ENCODE results near the gene IFNA21. TPM values are rescaled to one million over a fixed set of nuclear protein-coding genes. Genes with fewer than 3 reads are reported as not detected.
"Not testable (repeated sequence)": the region's sequence is repeated elsewhere in the genome, so short reads cannot be mapped to it uniquely, and the experiment has no call there.

The IFNA21 gene
- total RNA-seq, 2 donors from 2014 or later: not detected

GRCh38 chr9:21144603-21145002, 21.9 kb downstream of the IFNA21 start:
- DNase-seq (ENCODE audit: low spot score): no peak
- H3K4me1 ChIP-seq: no peaks in the 10 kb centered on the region
- H3K4me3 ChIP-seq: no peak overlapping the region
- no peaks in the 10 kb centered on the region for H3K36me3 ChIP-seq
- no peaks in the 10 kb centered on the region for H3K27me3 ChIP-seq
- H3K9me3 ChIP-seq: no peaks in the 10 kb centered on the region
- no peak overlapping the region for H3K27ac ChIP-seq
- TF ChIP-seq CTCF (IDR thresholded peaks at IDR 0.05): no peak

- H3K27me3 ChIP-seq: no peaks in the 10 kb centered on the region
- TF ChIP-seq CTCF (IDR thresholded peaks at IDR 0.05): no peak
- H3K9me3 ChIP-seq: no peaks in the 10 kb centered on the region
- DNase-seq (ENCODE audit: low spot score): no peak
- H3K4me3 ChIP-seq: no peak within 1 kb of the TSS
- H3K27ac ChIP-seq: no peak within 1 kb of the TSS
- H3K4me1 ChIP-seq: no peaks in the 10 kb centered on the region
- H3K36me3 ChIP-seq: no peaks in the 10 kb centered on the region
These were observed 25.0 kb downstream of the IFNA21 start, which contains the start of gene IFNW1 for GRCh38 chr9:21141427-21141882. Gene IFNW1 (minus strand): TSS chr9:21141832. CDS start chr9:21141570, 262 bp downstream.

GRCh38 chr9:21137020-21137419, 29.4 kb downstream of the IFNA21 start:
- Histone ChIP-seq H3K36me3 (no peaks in the 10 kb centered on the region), H3K27ac (no peak overlapping the region)
- no peak for DNase-seq (ENCODE audit: low spot score)

DNA sequence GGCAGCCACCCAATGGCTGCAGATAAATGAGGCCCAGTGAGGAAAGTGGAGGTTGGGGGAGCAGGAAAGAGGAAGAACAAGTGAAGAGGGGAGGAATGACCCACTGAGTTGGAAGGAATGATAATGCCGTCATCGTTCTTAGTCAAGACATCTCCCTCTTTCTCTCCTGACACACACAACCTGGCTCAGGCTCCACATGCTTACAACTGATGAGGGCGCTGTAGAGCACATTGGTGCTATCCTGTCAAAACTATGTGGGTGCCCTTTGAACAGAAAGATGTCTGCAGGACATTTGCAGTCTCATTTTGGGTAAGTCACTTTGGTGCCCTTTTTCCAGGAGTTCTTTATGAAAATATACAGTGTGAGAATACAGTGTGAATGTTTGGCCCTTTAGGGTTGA, 30.7 kb downstream of the IFNA21 start:
- Histone ChIP-seq H3K9me3 (no peaks in the 10 kb centered on the region), H3K27ac (no peak overlapping the region), H3K27me3 (no peaks in the 10 kb centered on the region), H3K4me3 (no peak overlapping the region), H3K4me1 (no peaks in the 10 kb centered on the region), H3K36me3 (no peaks in the 10 kb centered on the region)
- no peak for DNase-seq (ENCODE audit: low spot score)
- TF ChIP-seq CTCF (IDR thresholded peaks at IDR 0.05): no peak

More at GRCh38 chr9:21137020-21137419, 29.4 kb downstream of the IFNA21 start:
- Histone ChIP-seq H3K4me1 (no peaks in the 10 kb centered on the region), H3K27me3 (no peaks in the 10 kb centered on the region), H3K9me3 (no peaks in the 10 kb centered on the region), H3K4me3 (no peak overlapping the region)
- no peak for TF ChIP-seq CTCF (IDR thresholded peaks at IDR 0.05)

GRCh38 chr9:21128186-21128585, 38.3 kb downstream of the IFNA21 start:
- not testable (repeated sequence) for H3K9me3 ChIP-seq, H3K4me3 ChIP-seq

GRCh38 chr9:21121595-21122251, 44.7 kb downstream of the IFNA21 start:
- no peaks in the 10 kb centered on the region for H3K36me3 ChIP-seq
- no peaks in the 10 kb centered on the region for H3K27me3 ChIP-seq
- no peaks in the 10 kb centered on the region for H3K9me3 ChIP-seq
- H3K27ac ChIP-seq: no peak overlapping the region
- TF ChIP-seq CTCF (IDR thresholded peaks at IDR 0.05): no peak
- no peak overlapping the region for H3K4me3 ChIP-seq
- H3K4me1 ChIP-seq: no peaks in the 10 kb centered on the region
- no peak for DNase-seq (ENCODE audit: low spot score)

More at GRCh38 chr9:21128186-21128585, 38.3 kb downstream of the IFNA21 start:
- not testable (repeated sequence) for H3K27me3 ChIP-seq; DNase-seq (ENCODE audit: low spot score); H3K36me3 ChIP-seq; H3K4me1 ChIP-seq; H3K27ac ChIP-seq
